Panc1 (cell line): ENCODE data around the gene CUTC. TPM values are rescaled to one million over a fixed set of nuclear protein-coding genes. Genes with fewer than 3 reads are reported as not detected.

Experiments used
- ATAC-seq: fragments of 200-7000 bp; cut with Tn5 transposase; 2 replicates; pipeline ENCODE4 v1.9.1; 2020; ENCODE audit warnings: mild to moderate bottlenecking, moderate library complexity
- BruUV-seq: library from RNA; stranded (reverse); fragments of 400-500 nt; replicated peaks from 2 replicates; lab custom pipeline; 2021; lab: Mats Ljungman, UMichigan
- CTCF ChIA-PET: fragments of 300-600 bp; sonication (Branson Sonifier 250); formaldehyde crosslinking; loops from one replicate; lab custom pipeline; 2022; ENCODE audit warnings: antibody characterized with exemption; lab: Charles Lee
- POLR2A ChIA-PET: fragments of 300-600 bp; sonication (Branson Sonifier 250); formaldehyde crosslinking; loops from one replicate; lab custom pipeline; 2022; ENCODE audit warnings: antibody characterized with exemption; lab: Charles Lee
- DNase-seq: peaks from one replicate; pipeline ENCODE4 v3.0.0-alpha.2; 2010; ENCODE audit warnings: low read depth, low spot score
- H3K27ac ChIP-seq: 2 replicates; pipeline ENCODE4 v1.5.1; 2011; ENCODE audit warnings: mild to moderate bottlenecking, low read length, inconsistent platforms
- H3K27me3 ChIP-seq: fragments of 200-500 bp; sonication (Bioruptor generic); 2 replicates; pipeline ENCODE4 v1.6.0; 2014; ENCODE audit warnings: low read length, inconsistent platforms; ENCODE audit not compliant: control insufficient read depth, insufficient read depth
- H3K36me3 ChIP-seq: fragments of 200-500 bp; sonication (Bioruptor generic); 2 replicates; pipeline ENCODE4 v1.5.1; 2014; ENCODE audit warnings: inconsistent platforms, mild to moderate bottlenecking, low read length, moderate library complexity; ENCODE audit not compliant: control insufficient read depth, insufficient read depth
- H3K4me1 ChIP-seq: 2 replicates; pipeline ENCODE4 v1.5.1; 2011; ENCODE audit warnings: inconsistent platforms, mild to moderate bottlenecking, low read length, moderate library complexity; ENCODE audit not compliant: control insufficient read depth, insufficient read depth
- H3K4me3 ChIP-seq, 2 experiments: 2 replicates each; pipeline ENCODE4 v1.5.1; 2011 to 2012; ENCODE audit warnings: low read depth in 2 of 2, low read length in 2 of 2, mild to moderate bottlenecking in 2 of 2, inconsistent platforms in 1 of 2, moderate library complexity in 1 of 2
- H3K9me3 ChIP-seq: fragments of 200-500 bp; sonication (Bioruptor generic); 2 replicates; pipeline ENCODE4 v1.5.1; 2014; ENCODE audit warnings: low read depth, mild to moderate bottlenecking, inconsistent platforms, low read length, moderate library complexity; ENCODE audit not compliant: control insufficient read depth, insufficient read depth
- CTCF ChIP-seq: fragments of 450-650 bp; IDR thresholded peaks from 2 replicates; pipeline ENCODE4 v1.5.1; 2017; ENCODE audit warnings: mild to moderate bottlenecking
- POLR2AphosphoS5 ChIP-seq: IDR thresholded peaks from 2 replicates; pipeline ENCODE4 v1.6.1; 2012; ENCODE audit warnings: mild to moderate bottlenecking, low read depth, low read length, moderate library complexity
- REST ChIP-seq, 2 experiments: IDR thresholded peaks; 2 replicates each; pipeline ENCODE4 v1.6.1; 2011 to 2012; ENCODE audit warnings: low read depth in 2 of 2, control low read depth in 1 of 2, low read length in 1 of 2, mild to moderate bottlenecking in 1 of 2, moderate library complexity in 1 of 2; ENCODE audit not compliant: insufficient read depth in 1 of 2
- SIN3A ChIP-seq: IDR thresholded peaks from 2 replicates; pipeline ENCODE4 v1.6.1; 2012; ENCODE audit warnings: low read depth, mild to moderate bottlenecking, low read length, moderate library complexity, borderline replicate concordance; ENCODE audit not compliant: insufficient read depth
- TCF7L2 ChIP-seq: IDR thresholded peaks from 2 replicates; pipeline ENCODE4 v1.6.1; 2011; ENCODE audit warnings: mild to moderate bottlenecking, low read depth, low read length, inconsistent platforms
- in situ Hi-C: cut with HindIII; loops from 2 replicates; pipeline ENCODE4 v1.10.0; 2016; ENCODE audit warnings: low sequenced_read_pairs, low pct_unique_long_range_greater_than_20kb
- intact Hi-C: fragments of 100-400 bp; cut with micrococcal nuclease; formaldehyde crosslinking; loops from one replicate; pipeline ENCODE4 v1.10.0; 2022; ENCODE audit not compliant: unreplicated experiment
- total RNA-seq: library from RNA; stranded (reverse); gene quantifications from one replicate; pipeline ENCODE4 v1.2.1, GENCODE V29; 2021; ENCODE audit not compliant: unreplicated experiment

CUTC gene
- total RNA-seq, 1 experiment from 2014 or later, result 37.0 TPM

GRCh38 chr10:99700649-99701048 is 31.4 kb upstream of the CUTC start:
- ChIA-PET POLR2A (no interaction called here), CTCF (no interaction called here)
- no peaks in the 10 kb centered on the region for H3K27me3 ChIP-seq
- TF ChIP-seq CTCF (no peak), TCF7L2 (no peak), REST (IDR thresholded peaks at IDR 0.05; ENCODE audit: insufficient read depth in 1 of 2, low read depth in 2 of 2, low read length in 1 of 2) (no peak), SIN3A (no peak), POLR2AphosphoS5 (no peak)
- intact Hi-C loops, result no loop called here
- no TSS peak for BruUV-seq
- no peak overlapping the region for H3K27ac ChIP-seq
- H3K36me3 ChIP-seq, result peaks cover 13% of the 10 kb centered on the region
- no peak overlapping the region for H3K4me3 ChIP-seq
- H3K9me3 ChIP-seq, result no peaks in the 10 kb centered on the region
- in situ Hi-C loops, result no loop called here
- H3K4me1 ChIP-seq, result no peaks in the 10 kb centered on the region
- DNase-seq (no peak), ATAC-seq (no peak)

- ChIA-PET POLR2A (interaction anchor here (0.6 to 0.8 kb wide), 2 partner anchors 81 to 87 kb away, joined by 4 to 6 read pairs; no protein-coding TSS in a partner anchor), CTCF (no interaction called here)
- DNase-seq, result no peak
- BruUV-seq, result no TSS peak
- Histone ChIP-seq H3K27me3 (no peaks in the 10 kb centered on the region), H3K4me1 (no peaks in the 10 kb centered on the region; the same call in 1 of the 2 replicates), H3K27ac (no peak overlapping the region), H3K36me3 (peaks cover 21% of the 10 kb centered on the region), H3K4me3 (no peak overlapping the region), H3K9me3 (no peaks in the 10 kb centered on the region)
- intact Hi-C loops (no loop called here), in situ Hi-C loops (no loop called here)
- no peak for TF ChIP-seq POLR2AphosphoS5
- no peak for TF ChIP-seq TCF7L2
- TF ChIP-seq SIN3A, result no peak
- no peak for TF ChIP-seq CTCF
- no peak for TF ChIP-seq REST (IDR thresholded peaks at IDR 0.05; ENCODE audit: insufficient read depth in 1 of 2, low read depth in 2 of 2, low read length in 1 of 2)
- no peak for ATAC-seq
These were observed 23.5 kb upstream of the CUTC start for GRCh38 chr10:99708428-99709012.
